Amniotic epithelial cell (primary cell): ENCODE results near the gene DYRK1A.
"Not testable (repeated sequence)": the region's sequence is repeated elsewhere in the genome, so short reads cannot be mapped to it uniquely, and the experiment has no call there.

Experiments
- DNase-seq: peaks from one replicate; pipeline ENCODE4 v3.0.0-alpha.2; 2010; ENCODE audit warnings: low read depth

DYRK1A gene

GRCh38 chr21:37484535-37485474 lies 118.2 kb downstream of the DYRK1A start:
- no peak for DNase-seq

DNA sequence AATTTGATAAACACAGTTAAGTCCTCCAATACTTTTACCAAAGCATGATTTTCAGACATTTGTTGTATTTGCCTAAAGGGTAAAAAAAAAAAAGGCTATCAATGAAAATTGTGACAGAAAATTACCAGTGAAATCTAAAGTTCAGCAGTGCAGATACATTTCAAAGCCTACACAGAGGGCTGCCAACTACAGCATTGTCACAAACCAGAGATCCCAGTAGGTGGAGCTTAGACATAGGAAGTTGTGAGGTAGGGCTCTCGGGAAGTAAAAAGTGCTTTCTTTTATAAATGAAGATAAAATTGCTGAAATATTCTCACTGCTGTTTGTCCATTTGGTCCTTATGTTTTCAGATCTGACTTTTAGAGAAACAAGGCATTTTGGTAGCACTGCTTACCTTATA lies 123.0 kb downstream of the DYRK1A start:
- DNase-seq, result no peak

- no peak for DNase-seq
These were observed 123.5 kb downstream of the DYRK1A start for GRCh38 chr21:37490084-37490483.

DNA sequence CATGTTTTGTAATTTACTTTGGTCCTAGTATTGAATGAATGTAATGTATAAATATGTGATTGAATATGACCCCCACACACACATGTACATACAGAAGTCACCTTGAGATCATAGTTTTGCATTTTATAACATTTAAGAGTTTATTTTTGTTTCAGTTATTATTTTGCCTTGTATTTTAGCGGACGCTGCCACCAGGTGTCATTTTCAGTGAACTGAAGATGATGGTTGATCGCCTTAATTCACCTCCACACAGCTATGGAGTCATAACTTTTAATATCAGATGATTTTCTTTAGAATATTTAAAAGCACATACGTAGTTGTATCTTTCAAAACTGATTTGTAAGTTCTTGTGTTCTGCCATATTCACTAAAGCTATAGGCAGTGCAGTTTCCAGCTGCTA lies 130.4 kb downstream of the DYRK1A start:
- DNase-seq, result peak; percentile 16

DNA sequence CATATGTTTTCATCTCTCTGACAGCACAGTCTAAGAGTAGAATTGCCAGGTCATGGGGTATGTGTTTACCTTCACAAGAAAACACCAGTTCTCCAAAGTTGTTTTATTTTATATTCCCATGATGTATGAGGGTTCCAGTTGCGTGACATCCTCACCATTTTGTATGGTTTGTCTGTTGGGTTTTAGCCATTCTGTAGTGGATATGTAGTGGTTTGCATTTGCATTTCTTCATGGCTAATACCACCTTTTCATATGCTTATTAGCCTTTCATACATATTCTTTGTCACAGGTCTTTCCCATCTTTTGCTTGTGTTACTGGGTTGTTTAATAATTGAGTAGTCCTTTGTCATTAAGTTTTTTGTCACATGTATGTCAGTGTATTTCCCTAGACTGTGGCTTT lies 132.1 kb downstream of the DYRK1A start:
- no peak for DNase-seq

DNA sequence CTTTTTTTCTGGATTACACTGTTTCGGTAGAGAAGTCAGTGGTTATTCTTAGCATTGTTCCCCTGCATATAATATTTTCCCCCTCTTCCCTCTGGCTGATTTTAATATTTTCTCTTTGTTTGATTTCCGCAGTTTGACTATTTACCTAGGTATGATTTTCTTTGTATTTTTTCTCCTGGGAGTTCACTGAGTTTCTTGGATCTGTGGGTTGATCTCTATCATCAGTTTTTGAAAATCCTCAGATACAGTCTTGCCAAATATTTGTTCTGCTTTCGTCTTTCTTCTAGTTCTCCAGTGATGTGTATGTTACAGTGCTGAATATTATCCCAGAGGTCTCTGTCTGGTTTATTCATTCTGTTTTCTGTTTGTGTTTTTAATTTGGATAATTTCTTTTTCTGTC lies 136.4 kb downstream of the DYRK1A start:
- no peak for DNase-seq

DNA sequence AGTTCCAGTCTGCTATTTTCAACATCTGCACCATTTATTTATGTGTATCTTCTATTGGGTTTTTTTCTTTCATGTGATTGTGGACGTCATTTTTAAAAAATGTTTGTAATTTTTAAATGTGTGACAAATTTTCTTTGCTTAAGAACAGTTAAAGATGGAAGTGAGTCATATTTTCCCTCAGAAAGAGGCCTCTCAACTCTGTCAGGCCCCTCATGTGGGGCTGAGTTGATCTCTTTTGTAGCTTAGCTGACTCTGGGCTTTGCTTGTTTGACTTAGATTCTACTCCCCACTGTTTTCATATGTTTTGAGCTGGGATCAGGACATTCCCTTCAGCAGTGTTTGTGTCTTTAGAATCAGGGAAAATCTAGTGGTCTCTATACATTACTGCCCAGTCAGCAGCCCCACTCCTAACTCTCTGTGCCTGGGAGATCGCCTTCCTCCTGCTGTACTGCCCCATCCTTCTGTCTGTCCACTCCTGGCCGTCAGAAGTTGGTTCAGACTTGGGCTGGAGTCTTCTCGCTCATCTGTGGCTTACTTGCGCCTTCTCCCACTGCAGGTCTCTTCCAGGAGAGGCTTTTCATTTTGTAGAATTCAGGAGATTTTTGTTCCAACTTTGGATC lies 137.4 kb downstream of the DYRK1A start:
- peak; percentile 81 for DNase-seq

GRCh38 chr21:37505963-37506362 lies 139.4 kb downstream of the DYRK1A start:
- no peak for DNase-seq

GRCh38 chr21:37507716-37508115 lies 141.1 kb downstream of the DYRK1A start:
- DNase-seq, result no peak

DNA sequence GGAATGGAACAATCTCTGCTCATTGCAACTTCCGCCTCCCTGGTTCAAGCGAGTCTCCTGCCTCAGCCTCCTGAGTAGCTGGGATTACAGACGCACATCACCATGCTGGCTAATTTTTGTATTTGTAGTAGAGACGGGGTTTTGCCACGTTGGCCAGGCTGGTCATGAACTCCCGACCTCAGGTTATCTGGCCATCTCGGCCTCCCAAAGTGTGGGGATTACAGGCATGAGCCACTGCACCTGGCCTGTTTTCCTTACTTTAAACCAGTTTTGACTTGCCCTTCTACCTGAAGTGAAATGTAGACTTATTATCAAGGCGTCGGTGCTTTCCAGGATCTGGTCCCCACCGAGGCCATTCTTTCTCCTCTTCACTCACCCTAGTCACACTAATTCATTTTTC lies 141.8 kb downstream of the DYRK1A start:
- DNase-seq, result no peak

DNA sequence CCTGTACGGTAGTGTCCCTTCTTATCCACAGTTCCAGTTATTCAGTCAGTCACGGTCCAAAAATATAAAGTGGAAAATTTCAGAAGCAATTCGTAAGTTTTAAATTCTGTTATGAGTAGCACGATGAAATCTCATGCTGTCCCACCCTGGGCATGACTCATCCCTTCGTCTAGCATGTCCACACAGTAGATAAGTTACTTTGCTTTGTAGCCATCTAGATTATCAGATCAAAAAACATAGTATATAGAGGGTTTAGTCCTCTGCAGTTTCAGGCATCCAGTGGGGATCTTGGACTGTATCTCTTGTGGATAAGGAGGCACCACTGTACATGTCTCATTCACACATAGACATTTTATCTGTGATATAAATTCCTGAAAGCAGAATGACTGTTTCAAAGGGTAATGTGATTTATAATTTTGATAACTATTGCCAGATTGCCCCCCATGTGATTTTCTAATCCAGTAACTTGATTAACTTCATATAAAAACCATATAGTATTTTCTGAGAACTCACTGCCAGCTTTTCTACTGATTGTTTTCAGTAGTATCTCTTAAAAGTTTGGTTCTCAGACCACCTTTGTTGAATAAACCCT lies 143.3 kb downstream of the DYRK1A start:
- peak; percentile 76 for DNase-seq

GRCh38 chr21:37511848-37512247 lies 145.3 kb downstream of the DYRK1A start:
- DNase-seq, result no peak

DNA sequence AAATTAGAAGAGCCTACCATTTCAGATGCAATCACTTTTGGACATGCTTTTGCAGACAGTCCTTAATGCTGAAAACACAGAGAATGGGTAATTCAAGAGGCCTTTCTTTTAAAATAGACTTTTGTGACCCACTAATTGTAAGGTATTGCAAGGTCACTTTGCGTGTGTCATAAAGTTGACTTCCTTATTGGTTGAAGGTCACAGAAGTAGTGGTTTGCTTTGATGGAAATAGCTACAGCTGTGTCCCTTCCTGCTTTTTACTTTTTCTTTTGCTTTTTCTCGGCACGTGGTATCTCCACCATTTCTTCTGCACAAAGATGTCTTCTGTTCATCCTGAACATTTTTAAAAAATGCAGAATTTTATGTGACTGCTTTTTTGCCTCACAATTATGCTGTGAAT lies 146.8 kb downstream of the DYRK1A start:
- no peak for DNase-seq

DNA sequence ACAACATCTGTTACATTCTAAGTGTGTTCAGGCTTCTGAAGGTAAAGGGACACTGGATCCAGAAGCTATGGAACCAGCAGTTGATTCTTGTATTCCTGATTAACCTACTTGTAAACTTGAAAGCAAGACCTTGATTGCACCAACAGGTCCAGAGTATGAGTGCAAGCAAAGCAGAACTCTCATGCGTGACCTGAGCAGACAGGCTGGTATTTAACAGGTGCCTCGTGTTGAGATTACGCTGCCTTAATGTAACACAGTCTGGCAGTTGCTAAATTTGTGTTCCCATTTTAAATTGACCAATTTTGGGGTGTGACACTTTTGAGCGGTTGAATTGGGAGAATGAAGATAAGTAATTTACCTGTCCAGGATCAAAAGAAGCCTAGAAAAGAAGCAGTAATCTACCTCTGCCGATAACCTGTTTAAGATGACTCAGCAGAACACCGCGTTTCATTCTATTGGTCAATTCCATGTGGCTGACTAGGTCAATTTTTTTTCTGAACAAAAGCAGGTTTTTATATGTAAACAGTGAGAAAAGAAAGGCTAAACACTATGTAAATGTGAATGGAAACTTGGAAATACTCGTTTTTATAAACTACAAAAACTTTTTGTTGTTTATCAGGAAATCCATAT lies 147.6 kb downstream of the DYRK1A start:
- DNase-seq, result no peak

GRCh38 chr21:37516998-37517397 lies 150.4 kb downstream of the DYRK1A start:
- no peak for DNase-seq

DNA sequence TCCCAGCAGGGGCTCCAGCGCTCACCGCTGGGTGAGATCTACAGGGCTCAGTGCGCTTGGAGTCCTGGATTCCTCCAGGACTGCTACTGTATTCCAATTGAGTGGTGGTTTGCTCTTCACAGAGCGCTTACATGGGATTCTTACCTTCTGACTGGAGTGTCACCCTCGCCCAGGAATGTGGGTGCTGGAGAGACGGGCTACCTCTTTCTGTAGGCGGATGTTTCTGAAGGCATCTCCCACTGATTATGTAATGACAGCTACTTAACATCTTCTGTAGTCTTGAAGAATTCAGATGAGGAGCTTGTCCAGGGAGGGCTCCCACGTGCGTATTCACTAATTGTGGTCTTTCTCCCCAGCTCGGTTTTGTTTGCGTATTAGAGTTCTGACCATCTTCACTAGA lies 154.2 kb downstream of the DYRK1A start:
- no peak for DNase-seq

DNA sequence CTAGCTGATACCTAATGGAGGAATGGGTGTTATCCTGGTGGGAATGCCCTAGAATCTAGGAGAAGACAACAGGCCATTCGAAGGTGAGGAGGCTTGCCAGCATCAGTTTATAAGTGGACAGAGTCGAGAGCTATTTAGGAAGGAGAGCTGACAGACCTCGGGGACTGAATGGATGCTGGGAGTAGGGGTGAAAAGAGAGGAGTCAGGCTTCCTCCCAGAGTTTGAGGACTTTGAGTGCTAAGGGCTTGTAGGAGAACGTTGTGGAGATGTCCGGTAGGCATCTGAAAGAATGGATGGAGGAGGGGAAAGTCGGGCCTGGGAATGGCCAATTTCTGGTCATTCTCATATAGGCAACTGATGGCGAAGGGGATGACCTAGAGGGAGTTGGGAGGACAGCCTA lies 155.1 kb downstream of the DYRK1A start:
- no peak for DNase-seq

- DNase-seq, result no peak
These were observed 156.2 kb downstream of the DYRK1A start for GRCh38 chr21:37522641-37523295.

- not testable (repeated sequence) for DNase-seq
These were observed 158.4 kb downstream of the DYRK1A start for GRCh38 chr21:37524944-37525343.

DNA sequence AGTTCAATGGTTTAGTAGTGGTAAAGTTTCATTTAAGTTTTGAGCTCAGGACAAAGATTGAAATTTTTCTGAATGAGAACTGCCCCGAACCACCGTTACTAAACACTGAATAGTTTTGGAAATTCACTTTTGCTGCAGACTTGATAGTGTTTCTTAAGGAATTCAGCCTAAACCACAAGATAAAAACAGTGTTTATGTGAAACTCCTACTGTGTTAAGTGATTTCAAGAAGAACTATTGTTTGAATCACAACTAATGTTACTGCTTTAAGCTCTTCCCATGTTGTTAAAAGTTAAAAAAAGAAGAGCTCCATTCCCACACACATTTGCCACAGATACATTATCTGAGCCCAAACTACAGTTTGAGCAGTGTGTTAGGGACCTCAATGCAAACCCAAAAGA lies 159.2 kb downstream of the DYRK1A start:
- DNase-seq, result peak; percentile 53

- no peak for DNase-seq
These were observed 160.5 kb downstream of the DYRK1A start for GRCh38 chr21:37527103-37527502.

DNA sequence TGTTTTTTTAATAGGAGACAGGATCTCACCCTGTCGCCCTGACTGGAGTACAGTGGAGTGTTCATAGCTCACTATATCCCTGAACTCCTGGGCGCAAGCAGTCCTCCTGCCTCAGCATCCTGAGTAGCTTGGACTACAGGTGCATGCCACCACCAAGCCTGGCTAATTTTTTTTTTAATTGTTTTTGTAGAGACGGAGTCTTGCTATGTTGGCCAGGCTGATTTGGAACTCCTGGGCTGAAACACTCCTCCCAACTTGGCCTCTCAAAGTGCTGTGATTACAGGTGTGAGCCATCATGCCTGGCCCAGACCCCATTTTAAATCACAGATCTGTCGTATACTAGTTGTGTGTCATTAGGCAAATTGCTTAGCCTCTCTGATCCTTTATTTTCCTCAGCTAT lies 161.1 kb downstream of the DYRK1A start:
- DNase-seq, result no peak
